Measurements from ENCODE around the gene FNBP1L.

Gene FNBP1L

DNA sequence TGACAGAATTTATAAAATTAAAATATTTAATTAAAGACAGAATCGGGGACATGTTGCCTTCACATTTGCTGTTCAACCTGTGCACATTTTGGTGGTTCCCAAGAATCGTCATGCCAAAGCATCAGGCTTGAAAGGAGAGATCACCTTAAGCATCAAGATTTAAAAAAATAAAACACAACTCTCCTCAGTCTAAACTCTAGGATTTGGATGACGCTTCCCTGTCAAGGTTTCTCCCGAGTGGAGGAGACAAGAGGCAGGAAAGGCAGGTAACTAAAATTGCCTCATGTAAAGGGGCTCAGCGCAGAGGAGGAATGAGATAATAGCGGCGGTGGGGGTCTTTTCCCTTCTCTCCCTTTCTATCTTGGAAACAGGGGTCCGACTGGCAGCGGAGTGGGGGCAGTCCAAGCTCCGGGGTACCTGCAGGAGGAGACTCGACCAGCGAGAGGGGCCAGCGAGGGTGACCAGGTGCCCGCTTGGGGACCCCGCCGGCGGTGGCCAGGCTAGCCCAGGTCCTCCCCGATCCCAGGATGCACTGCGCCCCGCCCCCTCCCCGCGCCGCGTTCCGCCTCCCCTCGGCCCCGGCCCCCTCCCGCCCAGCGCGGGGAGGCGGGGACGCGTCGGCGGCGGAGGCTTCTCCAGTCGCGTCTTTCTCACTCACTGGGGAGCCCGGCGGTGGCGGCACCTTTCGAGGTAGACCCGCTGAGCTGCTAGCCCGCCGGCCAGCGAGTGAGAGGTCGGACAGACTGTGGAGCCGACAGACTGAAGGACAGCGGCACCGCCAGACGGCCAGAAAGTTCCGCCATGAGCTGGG is at the start of gene FNBP1L:
FNBP1L (plus strand) TSS at position 638 of the 811 bp plus-strand sequence; CDS start at position 802, 164 bp downstream.
- peak; percentile 96 for DNase-seq

DNA sequence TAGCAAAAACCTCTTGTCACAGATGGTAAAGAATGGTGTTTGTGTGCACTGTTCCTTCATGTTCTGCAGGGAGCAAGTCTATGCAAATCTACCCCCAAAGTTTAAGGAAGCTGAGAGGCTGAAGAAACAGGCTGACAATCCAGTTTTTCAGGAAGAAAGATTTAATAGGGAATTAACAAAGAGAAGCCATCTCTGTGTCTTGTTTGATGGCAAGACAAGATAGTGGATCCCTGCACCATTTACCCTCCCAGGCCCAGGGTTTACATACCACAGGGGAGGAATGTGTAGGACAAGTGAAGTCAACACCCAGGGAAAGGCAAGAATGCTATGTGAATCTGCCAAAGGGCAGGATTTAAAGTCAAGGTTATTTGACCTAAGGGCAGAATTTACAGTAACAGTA is 48.1 kb upstream of the FNBP1L start:
- DNase-seq, result no peak

DNA sequence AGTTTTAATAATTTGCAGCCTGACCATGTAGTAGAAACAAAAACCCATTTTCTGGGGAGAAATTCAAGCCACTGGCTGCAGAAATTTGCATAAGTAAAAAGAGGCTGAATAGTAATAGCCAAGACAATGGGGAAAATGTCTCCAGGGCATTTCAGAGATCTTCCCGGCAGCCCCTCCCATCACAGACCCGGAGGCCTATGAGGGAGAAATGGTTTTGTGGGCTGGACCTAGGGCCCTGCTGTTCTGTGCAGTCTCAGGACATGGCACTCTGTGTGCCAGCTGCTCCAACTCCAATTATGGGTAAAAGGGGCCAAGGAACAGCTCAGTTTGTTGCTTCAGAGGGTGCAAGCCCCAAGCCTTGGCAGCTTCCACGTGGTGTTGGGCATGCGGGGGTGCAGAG is 39.7 kb upstream of the FNBP1L start:
- no peak for DNase-seq

DNA sequence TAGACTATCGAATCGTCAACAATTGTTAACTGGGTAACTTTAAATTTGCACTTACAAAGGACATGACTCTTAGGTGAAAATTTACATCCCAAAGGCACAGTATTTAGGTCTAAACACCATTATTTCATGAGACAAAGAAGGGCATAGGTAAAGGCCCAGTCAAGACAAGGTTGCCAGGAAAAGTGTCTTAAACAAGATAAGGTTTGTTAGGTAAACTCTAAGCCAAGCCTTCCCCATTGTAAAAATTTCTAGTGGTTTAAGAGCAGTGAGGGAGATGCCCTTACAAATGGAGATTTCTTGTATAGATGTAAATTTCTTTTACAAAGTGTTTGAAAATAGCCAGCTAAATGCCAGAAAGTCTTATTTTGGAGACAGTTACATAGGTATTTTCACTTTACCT is 36.9 kb upstream of the FNBP1L start:
- no peak for DNase-seq

DNA sequence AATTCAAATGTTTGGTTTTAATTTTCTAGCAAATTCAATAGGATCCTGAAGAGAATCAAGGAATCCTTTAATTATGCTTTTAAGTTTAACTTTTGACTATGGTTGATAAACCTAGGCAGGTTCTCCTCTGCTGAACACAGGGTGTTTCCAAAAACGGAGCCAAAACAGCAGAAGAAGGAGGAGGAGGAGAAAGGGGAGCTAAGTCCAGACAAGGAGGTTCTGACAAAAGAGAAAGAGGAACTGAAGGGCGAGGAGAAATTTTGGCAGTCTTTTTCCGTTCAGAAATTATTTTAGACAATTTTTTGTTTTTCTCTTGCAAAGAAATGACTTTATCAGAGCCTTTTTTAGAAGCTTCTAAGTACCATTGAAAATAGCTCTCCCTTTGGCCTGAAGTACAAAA is 33.2 kb upstream of the FNBP1L start:
- no peak for DNase-seq

- DNase-seq, result no peak
Measured at GRCh38 chr1:93415296-93415695, 32.6 kb upstream of the FNBP1L start.

GRCh38 chr1:93416183-93416582 is 31.7 kb upstream of the FNBP1L start:
- no peak for DNase-seq

- DNase-seq, result no peak
Measured at GRCh38 chr1:93419344-93419743, 28.6 kb upstream of the FNBP1L start.

- DNase-seq, result no peak
Measured at GRCh38 chr1:93420400-93420799, 27.5 kb upstream of the FNBP1L start.

GRCh38 chr1:93426181-93426580 is 21.7 kb upstream of the FNBP1L start:
- no peak for DNase-seq

- DNase-seq, result no peak
Measured at GRCh38 chr1:93427656-93428055, 20.3 kb upstream of the FNBP1L start.

DNA sequence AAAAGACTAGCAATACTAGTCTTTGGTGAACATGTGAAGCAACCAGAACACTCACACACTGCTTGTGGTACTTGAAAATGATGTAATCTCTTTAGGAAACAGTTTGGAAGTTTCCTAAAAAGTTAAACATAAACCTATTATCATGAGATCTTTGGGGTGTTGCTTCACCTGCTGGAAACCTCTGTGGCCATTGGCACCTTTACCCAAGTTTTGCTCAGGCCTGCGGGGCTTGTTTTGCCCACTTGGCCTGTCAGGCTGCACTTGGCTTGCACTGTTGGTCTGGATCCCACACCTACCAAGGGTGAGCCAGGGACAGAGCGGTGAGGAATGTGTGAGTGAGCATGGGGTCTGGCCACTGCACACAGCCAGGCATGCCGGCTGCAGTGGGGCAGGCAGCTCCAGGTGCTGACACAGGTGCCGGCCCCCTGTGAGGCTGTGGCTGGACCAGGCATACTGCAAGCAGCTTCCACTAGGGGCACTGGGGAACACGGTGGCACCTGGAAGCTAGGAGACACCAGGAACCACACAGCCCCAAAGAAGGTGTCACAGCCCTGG is 14.4 kb upstream of the FNBP1L start:
- no peak for DNase-seq

- DNase-seq, result no peak
Measured at GRCh38 chr1:93434088-93434487, 13.8 kb upstream of the FNBP1L start.

- no peak for DNase-seq
Measured at GRCh38 chr1:93434987-93435386, 12.9 kb upstream of the FNBP1L start.

DNA sequence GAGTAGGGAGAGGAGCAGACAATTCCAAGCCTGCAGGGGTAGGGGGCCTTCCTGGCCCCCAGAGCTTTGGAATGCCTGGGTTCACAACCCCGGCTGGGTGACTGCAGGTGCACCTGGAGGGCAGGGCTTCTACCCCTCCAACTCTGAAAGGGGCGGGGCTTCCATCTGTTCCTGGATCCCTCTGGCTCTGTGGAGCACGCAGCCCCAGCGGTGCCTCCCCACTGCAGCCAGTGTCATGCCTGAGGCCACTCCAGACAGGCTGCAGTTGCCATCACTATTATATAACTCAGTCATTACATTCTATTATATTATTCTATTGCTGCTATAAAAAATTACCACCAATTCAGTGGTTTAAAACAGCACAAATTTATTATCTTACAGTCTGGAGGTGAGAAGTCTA is 12.5 kb upstream of the FNBP1L start:
- no peak for DNase-seq

DNA sequence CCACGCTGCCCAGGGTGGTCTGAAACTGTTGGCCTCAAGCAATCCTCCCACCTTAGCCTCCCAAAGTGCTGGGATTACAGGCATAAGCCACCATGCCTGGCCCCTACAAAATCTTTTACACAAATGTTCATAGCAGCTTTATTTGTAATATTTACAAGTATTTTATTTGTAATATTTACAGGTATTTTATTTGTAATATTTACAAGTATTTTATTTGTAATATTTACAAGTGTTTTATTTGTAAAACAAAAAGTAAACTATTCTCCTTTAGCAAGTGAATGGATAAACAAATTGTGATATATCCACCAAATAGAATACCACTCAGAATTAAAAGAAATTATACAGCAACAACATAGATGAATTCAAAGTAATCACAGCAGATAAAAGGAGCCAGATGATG is 11.4 kb upstream of the FNBP1L start:
- no peak for DNase-seq

DNA sequence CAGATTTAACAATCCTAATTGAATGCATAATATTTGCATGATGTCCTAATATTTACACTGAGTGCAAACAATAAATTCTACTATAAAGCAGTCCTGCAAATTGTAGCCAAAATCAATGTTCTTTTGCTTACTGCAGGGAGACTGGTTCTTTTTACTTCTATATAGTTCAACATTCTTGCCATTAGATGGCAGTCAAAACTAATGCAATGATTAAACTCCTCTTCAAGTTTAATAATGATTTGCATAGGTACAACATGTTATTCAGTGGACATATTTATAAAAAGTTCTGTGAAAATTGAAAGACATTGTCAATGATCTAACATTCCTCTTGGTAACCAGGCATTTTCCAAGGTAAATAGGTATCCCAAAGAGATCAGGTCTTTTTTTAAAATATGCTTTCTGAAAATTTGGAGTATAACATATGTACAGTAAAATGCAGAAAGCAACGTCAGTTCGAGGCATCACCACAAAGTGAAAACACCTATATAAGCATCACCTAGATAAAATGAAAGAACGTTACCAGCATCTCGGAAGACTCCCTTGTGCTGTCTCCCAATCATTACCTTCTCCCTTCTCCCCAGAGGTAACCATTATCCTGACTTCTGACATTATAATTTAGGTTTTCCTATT is 9.8 kb upstream of the FNBP1L start:
- DNase-seq, result peak; percentile 79

GRCh38 chr1:93438716-93439115 is 9.2 kb upstream of the FNBP1L start:
- DNase-seq, result no peak

DNA sequence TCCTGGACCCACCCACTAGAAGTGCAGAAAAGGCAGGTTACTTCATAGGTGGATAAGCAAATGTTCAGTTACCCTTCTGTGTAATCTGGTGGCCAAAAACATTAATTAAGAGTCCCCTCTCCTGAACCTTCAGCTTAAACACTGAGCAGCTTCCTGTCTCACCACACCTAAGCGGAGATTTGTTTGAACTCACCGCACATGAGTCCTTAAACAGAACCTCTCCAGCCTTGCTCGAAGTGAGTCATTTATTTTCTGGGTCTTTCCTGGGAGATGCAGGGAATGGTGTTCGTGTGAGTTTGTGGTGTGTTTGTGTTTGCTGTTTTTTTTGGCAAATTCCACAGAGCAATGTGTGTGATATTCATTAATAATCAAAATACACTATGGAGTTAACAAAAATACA is 7.6 kb upstream of the FNBP1L start:
- DNase-seq, result no peak

GRCh38 chr1:93440706-93441105 is 7.2 kb upstream of the FNBP1L start:
- no peak for DNase-seq

DNA sequence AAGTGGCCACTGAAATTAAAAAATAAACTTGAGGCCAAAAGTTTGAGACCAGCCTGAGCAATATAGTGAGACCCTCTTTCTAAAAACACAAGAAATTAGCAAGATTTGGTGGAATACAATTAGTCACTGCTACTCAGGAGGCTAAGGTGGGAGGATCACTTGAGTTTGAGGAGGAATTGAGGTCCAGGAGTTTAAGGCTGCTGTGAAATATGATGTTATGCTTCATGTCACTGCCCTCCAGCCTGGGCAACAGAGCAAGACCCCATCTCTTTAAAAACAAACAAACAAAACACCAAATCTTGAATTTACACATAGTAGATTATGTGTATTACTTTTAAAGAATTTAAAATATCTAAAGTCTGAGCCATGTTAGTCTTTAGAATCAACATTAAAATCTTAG is 6.3 kb upstream of the FNBP1L start:
- no peak for DNase-seq

GRCh38 chr1:93442008-93442666 is 5.8 kb upstream of the FNBP1L start:
- no peak for DNase-seq

GRCh38 chr1:93442741-93443140 is 5.2 kb upstream of the FNBP1L start:
- no peak for DNase-seq

- no peak for DNase-seq
Measured at GRCh38 chr1:93443454-93443853, 4.5 kb upstream of the FNBP1L start.

All from eye (tissue), 1 donor.